Measurements from ENCODE around the gene PSPC1. TPM values are rescaled to one million over a fixed set of nuclear protein-coding genes. Genes with fewer than 3 reads are reported as not detected.
"Not testable (repeated sequence)": the region's sequence is repeated elsewhere in the genome, so short reads cannot be mapped to it uniquely, and the experiment has no call there.

The PSPC1 gene
- total RNA-seq (2016; rRNA removed; fragmentation: Illumina TruSeq; extraction: Trizol) (94.0 and 99.4 TPM in 2 replicates), polyA plus RNA-seq (2011; rRNA removed) (29.7 and 33.5 TPM in 2 replicates), polyA minus RNA-seq (2011; rRNA and poly(A)+ RNA removed; ENCODE audit: low replicate concordance) (39.5 and 48.8 TPM in 2 replicates), Bru-seq, nascent RNA (percentile 91 among the genes with signal in this experiment), BruChase-seq, experiment 1, labeled RNA remaining after a 6-hour chase (percentile 84 among the genes with signal in this experiment), BruChase-seq, experiment 2, labeled RNA remaining after a 2-hour chase (percentile 89 among the genes with signal in this experiment)
- 40.2 TPM in 2 replicates for total RNA-seq (2016; cell fraction: cytosol; rRNA removed; fragmentation: Illumina TruSeq; extraction: Trizol; ENCODE audit: low read depth)
- total RNA-seq (2016; cell fraction: insoluble cytoplasmic fraction; rRNA removed; fragmentation: Illumina TruSeq; extraction: Trizol): 93.5 and 103 TPM in 2 replicates
- 34.5 and 38.1 TPM in 2 replicates for total RNA-seq (2016; cell fraction: membrane; rRNA removed; fragmentation: Illumina TruSeq; extraction: Trizol)
- total RNA-seq (2016; cell fraction: nucleus; rRNA removed; fragmentation: Illumina TruSeq; extraction: Trizol): 85.7 and 94.1 TPM in 2 replicates
- 19.3 and 21.2 TPM in 2 replicates for polyA plus RNA-seq (2011; cell fraction: cytosol; rRNA removed)
- polyA plus RNA-seq (2011; cell fraction: nucleus; rRNA removed): 41.5 and 42.3 TPM in 2 replicates
- 28.6 and 35.1 TPM in 2 replicates for polyA plus RNA-seq (2012)
- 20.0 and 20.9 TPM in 2 replicates for polyA plus RNA-seq (2016; cell fraction: cytosol; fragmentation: Illumina TruSeq; extraction: Trizol; ENCODE audit: low read depth)
- 88.6 and 92.8 TPM in 2 replicates for polyA plus RNA-seq (2016; cell fraction: insoluble cytoplasmic fraction; fragmentation: Illumina TruSeq; extraction: Trizol; ENCODE audit: low read depth)
- polyA plus RNA-seq (2016; cell fraction: membrane; fragmentation: Illumina TruSeq; extraction: Trizol; ENCODE audit: low read depth): 18.7 and 19.0 TPM in 2 replicates
- polyA plus RNA-seq (2016; cell fraction: nucleus; fragmentation: Illumina TruSeq; extraction: Trizol; ENCODE audit: insufficient read depth, low read depth): 76.6 and 79.3 TPM in 2 replicates
- 13.0 and 14.5 TPM in 2 replicates for polyA minus RNA-seq (2011; cell fraction: cytosol; rRNA and poly(A)+ RNA removed)
- polyA minus RNA-seq (2011; cell fraction: nucleus; rRNA and poly(A)+ RNA removed): 148 and 158 TPM in 2 replicates
- long read RNA-seq, experiment 1, transcript PSPC1-201 (9 exons, 2,407 nt): major isoform, 36 of 63 reads
- long read RNA-seq, experiment 1, transcript PSPC1-203 (8 exons, 1,647 nt): minor isoform, 9 of 63 reads
- long read RNA-seq, experiment 1, partial matches to known transcripts: 6 of 63 reads
- long read RNA-seq, experiment 1, other reads (novel, unspliced or antisense): 4 of 63 reads
- long read RNA-seq, experiment 2, transcript PSPC1-203 (8 exons, 1,647 nt): minor isoform, 8 of 54 reads
- long read RNA-seq, experiment 2, transcript PSPC1-201 (9 exons, 2,407 nt): major isoform, 11 of 54 reads
- long read RNA-seq, experiment 2, partial matches to known transcripts: 18 of 54 reads
- long read RNA-seq, experiment 2, other reads (novel, unspliced or antisense): 12 of 54 reads

GRCh38 chr13:19782727-19783682 lies at the start of gene PSPC1:
TSS of gene PSPC1 (minus strand) at chr13:19782945. CDS start at chr13:19782757, 188 bp downstream.
- H3K9me3 ChIP-seq (ENCODE audit: low read length); H3K27me3 ChIP-seq (ENCODE audit: control insufficient read depth in 1 of 2, insufficient read depth in 2 of 2, low read length in 2 of 2); H3K36me3 ChIP-seq (replicated peaks in 1 of 2; ENCODE audit: control insufficient read depth in 1 of 2, insufficient read depth in 2 of 2, low read length in 2 of 2); in situ Hi-C loops (cut with HindIII; ENCODE audit: extremely low pct_ligation_motif_present, low pct_unique_long_range_greater_than_20kb); H4K20me1 ChIP-seq (ENCODE audit: insufficient read depth, low read length); H2AFZ ChIP-seq (ENCODE audit: low read length); H3K4me1 ChIP-seq (ENCODE audit: insufficient read depth, low read length); CTCF ChIA-PET (ENCODE audit: low intra/inter-chr PET ratio, low total read pairs): not testable (repeated sequence)
- FAIRE-seq (peak; percentile 89), ATAC-seq (peak; percentile 89), DNase-seq (ENCODE audit: low spot score) (peak; percentile 86)
- POLR2A ChIA-PET: interaction anchor here (0.7 to 1.3 kb wide), 3 partner anchors 63 to 81 kb away, joined by 3 to 5 read pairs (median 3); no protein-coding TSS in a partner anchor
- Histone ChIP-seq H3K27ac (ENCODE audit: extremely low read length, insufficient read depth, low read length) (peak within 1 kb of the TSS; percentile 87), H3K9ac (ENCODE audit: insufficient read depth, low read depth, low read length) (peak within 1 kb of the TSS; percentile 99), H3K4me3 (replicated peaks in 1 of 3; ENCODE audit: insufficient read depth in 1 of 3, low read depth in 2 of 3, low read length in 3 of 3) (peak within 1 kb of the TSS; percentile 93 to 99 (median 94)), H3K4me2 (ENCODE audit: low read depth, low read length) (peak within 1 kb of the TSS; percentile 85), H3K79me2 (ENCODE audit: insufficient read depth, low read length) (peaks cover 22% of the 10 kb centered on the region)
- WGBS (ENCODE audit: low lambda C conversion rate): 59% methylated on average over 19 of the region's 50 CpGs
- intact Hi-C loops (cut with micrococcal nuclease; ENCODE audit: unreplicated experiment): loop anchor here (2.0 to 5.0 kb wide), 2 partner anchors 80 to 174 kb away; partner anchors contain the start of genes ZMYM2 and ZMYM5
- TSS peak; percentile 94 for BruUV-seq (replicated peaks)
- peak; percentile 37; the same call in 1 of the 2 replicates for TF ChIP-seq IKZF5 (CRISPR knock-in tag; IDR thresholded peaks at IDR 0.05)
- peak; percentile 39; the same call in 1 of the 2 replicates for TF ChIP-seq MAX (IDR thresholded peaks at IDR 0.05)
- peak; percentile 30; the same call in 1 of the 2 replicates for TF ChIP-seq FOXA3 (CRISPR knock-in tag; IDR thresholded peaks at IDR 0.05)
- TF ChIP-seq ZFY (CRISPR knock-in tag; IDR thresholded peaks at IDR 0.05): peak; percentile 40; the same call in 1 of the 2 replicates
- 0 out of 2 replicates have a peak, but pooled peaks have one; percentile 22 for TF ChIP-seq ZNF264 (CRISPR knock-in tag; IDR thresholded peaks at IDR 0.05)
- peak; percentile 54; the same call in 1 of the 2 replicates for TF ChIP-seq KMT2B (CRISPR knock-in tag; IDR thresholded peaks at IDR 0.05)
- 0 out of 2 replicates have a peak, but pooled peaks have one; percentile 23 for TF ChIP-seq THAP9 (CRISPR knock-in tag; IDR thresholded peaks at IDR 0.05; ENCODE audit: borderline replicate concordance)
- TF ChIP-seq CBFB (CRISPR knock-in tag; IDR thresholded peaks at IDR 0.05): 0 out of 2 replicates have a peak, but pooled peaks have one; percentile 19
